Effector memory CD8-positive, alpha-beta T cell (primary cell): ENCODE measurements around the gene TMEM123.

Experiments used
- ATAC-seq: fragments of 150-1000 bp; cut with Tn5 transposase; replicated peaks from 2 replicates; pipeline ENCODE4 v1.10.0; 2021; ENCODE audit warnings: mild to moderate bottlenecking, moderate library complexity
- DNase-seq, 3 experiments: peaks; one replicate each; pipeline ENCODE4 v3.0.0; 2021
- H3K27ac Mint-ChIP-seq, 2 donors: one replicate each; pipeline ENCODE4 v1.8.0; 2022; ENCODE audit warnings: mild to moderate bottlenecking in 2 of 2, mixed read lengths in 2 of 2, moderate library complexity in 2 of 2
- H3K27me3 Mint-ChIP-seq, 2 donors: one replicate each; pipeline ENCODE4 v1.8.0; 2022; ENCODE audit warnings: mixed read lengths in 2 of 2
- H3K36me3 Mint-ChIP-seq: one replicate; pipeline ENCODE4 v1.8.0; 2022; ENCODE audit warnings: mild to moderate bottlenecking, moderate library complexity, mixed read lengths; ENCODE audit not compliant: insufficient read depth
- H3K4me1 Mint-ChIP-seq, 2 donors: one replicate each; pipeline ENCODE4 v1.8.0; 2022; ENCODE audit warnings: low read depth in 2 of 2, mixed read lengths in 2 of 2
- H3K4me3 Mint-ChIP-seq, 2 donors: one replicate each; pipeline ENCODE4 v1.8.0; 2022; ENCODE audit warnings: mild to moderate bottlenecking in 2 of 2, mixed read lengths in 2 of 2, moderate library complexity in 2 of 2
- H3K9me3 Mint-ChIP-seq, 2 donors: one replicate each; pipeline ENCODE4 v1.8.0; 2022; ENCODE audit warnings: mixed read lengths in 2 of 2

The TMEM123 gene

GRCh38 chr11:102402548-102402947 lies 50.0 kb downstream of the TMEM123 start:
- ATAC-seq (no peak), DNase-seq (no peak)
- H3K36me3 Mint-ChIP-seq, result peaks cover 67% of the 10 kb centered on the region
- no peaks in the 10 kb centered on the region for H3K9me3 Mint-ChIP-seq
- no peaks in the 10 kb centered on the region for H3K27me3 Mint-ChIP-seq
- H3K4me3 Mint-ChIP-seq, result no peak overlapping the region
- peak overlapping the region; percentile 22 to 79 for H3K27ac Mint-ChIP-seq
- H3K4me1 Mint-ChIP-seq, result peaks cover 30 to 45% of the 10 kb centered on the region in 2 donors

- Mint-ChIP-seq H3K36me3 (peaks cover 67% of the 10 kb centered on the region), H3K9me3 (no peaks in the 10 kb centered on the region), H3K4me1 (peaks cover 23 to 41% of the 10 kb centered on the region in 2 donors), H3K27me3 (no peaks in the 10 kb centered on the region), H3K4me3 (no peak overlapping the region), H3K27ac (peak overlapping the region; percentile 22 to 79)
- ATAC-seq, result no peak
- DNase-seq, result no peak
Measured at GRCh38 chr11:102401905-102402304, 50.7 kb downstream of the TMEM123 start.

- H3K4me1 Mint-ChIP-seq, result peaks cover 16 to 34% of the 10 kb centered on the region in 2 donors
- no peaks in the 10 kb centered on the region for H3K9me3 Mint-ChIP-seq
- no peak overlapping the region for H3K4me3 Mint-ChIP-seq
- no peak for ATAC-seq
- H3K27me3 Mint-ChIP-seq, result no peaks in the 10 kb centered on the region
- peaks cover 60% of the 10 kb centered on the region for H3K36me3 Mint-ChIP-seq
- DNase-seq, result no peak
- no peak overlapping the region for H3K27ac Mint-ChIP-seq
Measured at GRCh38 chr11:102400603-102401002, 52.0 kb downstream of the TMEM123 start.

- no peaks in the 10 kb centered on the region for H3K27me3 Mint-ChIP-seq
Measured at GRCh38 chr11:102399189-102399588, 53.4 kb downstream of the TMEM123 start.

DNA sequence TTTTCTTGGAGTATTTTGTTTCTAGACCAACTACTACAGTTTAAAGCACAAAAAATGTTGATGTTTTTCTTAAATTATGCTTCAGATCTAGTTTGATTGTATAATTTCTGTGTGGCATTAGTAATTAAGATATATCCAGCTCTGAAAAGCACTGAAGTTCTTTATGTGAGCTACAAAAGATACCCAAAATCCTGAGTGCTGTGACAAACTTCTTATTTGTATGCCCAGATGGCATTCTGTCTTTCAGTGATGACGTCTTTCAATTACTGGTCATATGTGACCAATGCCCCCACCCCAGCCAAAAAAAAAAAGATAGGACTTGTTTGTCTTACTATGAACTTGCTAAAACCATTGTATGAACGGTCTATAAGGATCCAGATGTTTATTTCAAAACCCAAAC lies 54.3 kb downstream of the TMEM123 start:
- Mint-ChIP-seq H3K27me3 (no peaks in the 10 kb centered on the region), H3K27ac (no peak overlapping the region), H3K4me1 (peaks cover 8 to 25% of the 10 kb centered on the region in 2 donors), H3K4me3 (no peak overlapping the region), H3K36me3 (peaks cover 66% of the 10 kb centered on the region), H3K9me3 (no peaks in the 10 kb centered on the region)
- DNase-seq (no peak), ATAC-seq (no peak)

More at GRCh38 chr11:102399189-102399588, 53.4 kb downstream of the TMEM123 start:
- Mint-ChIP-seq H3K9me3 (no peaks in the 10 kb centered on the region), H3K36me3 (peaks cover 63% of the 10 kb centered on the region), H3K4me3 (no peak overlapping the region), H3K4me1 (peaks cover 16 to 32% of the 10 kb centered on the region in 2 donors), H3K27ac (peak overlapping the region in 1 of 2 donors; percentile 23)
- DNase-seq (no peak), ATAC-seq (no peak)

- H3K4me3 Mint-ChIP-seq, result no peak overlapping the region
- DNase-seq (no peak), ATAC-seq (no peak)
- peaks cover 10 to 21% of the 10 kb centered on the region in 2 donors for H3K4me1 Mint-ChIP-seq
- no peaks in the 10 kb centered on the region for H3K27me3 Mint-ChIP-seq
- no peaks in the 10 kb centered on the region for H3K9me3 Mint-ChIP-seq
- peaks cover 58% of the 10 kb centered on the region for H3K36me3 Mint-ChIP-seq
- H3K27ac Mint-ChIP-seq, result peak overlapping the region in 1 of 2 donors; percentile 29
Measured at GRCh38 chr11:102396708-102397563, 55.6 kb downstream of the TMEM123 start.

GRCh38 chr11:102395720-102396393 lies 56.7 kb downstream of the TMEM123 start:
- ATAC-seq (no peak), DNase-seq (no peak)
- Mint-ChIP-seq H3K27ac (no peak overlapping the region), H3K4me3 (no peak overlapping the region), H3K4me1 (peaks cover 9 to 19% of the 10 kb centered on the region in 2 donors), H3K36me3 (peaks cover 48% of the 10 kb centered on the region), H3K9me3 (no peaks in the 10 kb centered on the region), H3K27me3 (no peaks in the 10 kb centered on the region)

GRCh38 chr11:102393272-102393730 lies 59.3 kb downstream of the TMEM123 start:
- Mint-ChIP-seq H3K9me3 (no peaks in the 10 kb centered on the region), H3K36me3 (peaks cover 24% of the 10 kb centered on the region), H3K27me3 (no peaks in the 10 kb centered on the region), H3K4me3 (no peak overlapping the region), H3K27ac (peak overlapping the region; percentile 77 to 80), H3K4me1 (peaks cover 12 to 24% of the 10 kb centered on the region in 2 donors)
- ATAC-seq (no peak), DNase-seq (no peak)

- H3K27me3 Mint-ChIP-seq, result no peaks in the 10 kb centered on the region
- H3K9me3 Mint-ChIP-seq, result no peaks in the 10 kb centered on the region
- H3K27ac Mint-ChIP-seq, result peak overlapping the region in 1 of 2 donors; percentile 77
- DNase-seq (no peak), ATAC-seq (no peak)
- no peak overlapping the region for H3K4me3 Mint-ChIP-seq
- peaks cover 28% of the 10 kb centered on the region for H3K36me3 Mint-ChIP-seq
- peaks cover 12 to 19% of the 10 kb centered on the region in 2 donors for H3K4me1 Mint-ChIP-seq
Measured at GRCh38 chr11:102391549-102392237, 60.9 kb downstream of the TMEM123 start.

DNA sequence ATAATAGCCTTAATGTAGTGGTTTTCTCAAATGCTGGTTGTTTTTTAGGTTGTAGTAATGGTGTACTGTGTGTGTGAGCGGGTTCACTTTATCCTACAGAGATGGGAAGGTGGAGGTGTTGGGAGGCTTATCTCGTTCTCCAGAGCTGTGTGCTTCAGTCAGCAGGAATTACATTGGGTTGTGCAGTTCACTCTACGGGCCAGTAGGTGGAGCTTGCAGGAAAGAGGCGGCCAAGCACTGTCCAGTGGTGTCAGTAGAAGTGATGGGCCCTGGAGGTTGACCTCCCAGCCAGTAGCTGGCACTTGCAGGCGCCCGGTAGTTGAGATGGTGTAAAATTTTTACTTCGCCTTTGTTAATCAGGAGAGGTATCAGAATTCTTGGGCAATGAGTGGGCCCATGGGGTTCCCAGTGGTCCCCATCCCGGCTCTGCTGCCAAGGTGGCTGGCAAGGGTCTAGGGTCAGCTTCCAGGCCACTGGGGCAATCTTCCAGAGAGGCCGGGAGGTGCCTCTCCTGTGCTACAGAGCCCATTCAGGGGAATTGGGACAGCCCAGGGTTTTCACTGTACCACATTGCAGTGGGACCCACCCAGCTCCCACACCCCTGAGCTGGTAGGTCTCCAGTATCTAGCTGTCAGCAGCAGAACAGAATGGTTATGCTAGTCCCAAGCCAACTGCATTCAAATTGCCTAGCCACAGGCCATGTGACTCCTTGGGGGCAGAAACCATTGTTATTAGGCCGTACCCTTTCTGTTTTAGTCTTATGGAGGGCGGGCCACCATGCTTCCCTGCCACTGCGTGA lies 61.7 kb downstream of the TMEM123 start:
- ATAC-seq (peak; percentile 89), DNase-seq (peak; percentile 48 to 54 (median 48))
- Mint-ChIP-seq H3K27me3 (no peaks in the 10 kb centered on the region), H3K9me3 (no peaks in the 10 kb centered on the region), H3K4me3 (no peak overlapping the region), H3K27ac (peak overlapping the region; percentile 31 to 66), H3K4me1 (peaks cover 12 to 16% of the 10 kb centered on the region in 2 donors), H3K36me3 (peaks cover 27% of the 10 kb centered on the region)

GRCh38 chr11:102389253-102389652 lies 63.3 kb downstream of the TMEM123 start:
- Mint-ChIP-seq H3K4me1 (peaks cover 12 to 16% of the 10 kb centered on the region in 2 donors), H3K4me3 (no peak overlapping the region), H3K9me3 (no peaks in the 10 kb centered on the region), H3K27me3 (no peaks in the 10 kb centered on the region), H3K36me3 (peaks cover 23% of the 10 kb centered on the region), H3K27ac (no peak overlapping the region)
- DNase-seq, result no peak
- ATAC-seq, result no peak

DNA sequence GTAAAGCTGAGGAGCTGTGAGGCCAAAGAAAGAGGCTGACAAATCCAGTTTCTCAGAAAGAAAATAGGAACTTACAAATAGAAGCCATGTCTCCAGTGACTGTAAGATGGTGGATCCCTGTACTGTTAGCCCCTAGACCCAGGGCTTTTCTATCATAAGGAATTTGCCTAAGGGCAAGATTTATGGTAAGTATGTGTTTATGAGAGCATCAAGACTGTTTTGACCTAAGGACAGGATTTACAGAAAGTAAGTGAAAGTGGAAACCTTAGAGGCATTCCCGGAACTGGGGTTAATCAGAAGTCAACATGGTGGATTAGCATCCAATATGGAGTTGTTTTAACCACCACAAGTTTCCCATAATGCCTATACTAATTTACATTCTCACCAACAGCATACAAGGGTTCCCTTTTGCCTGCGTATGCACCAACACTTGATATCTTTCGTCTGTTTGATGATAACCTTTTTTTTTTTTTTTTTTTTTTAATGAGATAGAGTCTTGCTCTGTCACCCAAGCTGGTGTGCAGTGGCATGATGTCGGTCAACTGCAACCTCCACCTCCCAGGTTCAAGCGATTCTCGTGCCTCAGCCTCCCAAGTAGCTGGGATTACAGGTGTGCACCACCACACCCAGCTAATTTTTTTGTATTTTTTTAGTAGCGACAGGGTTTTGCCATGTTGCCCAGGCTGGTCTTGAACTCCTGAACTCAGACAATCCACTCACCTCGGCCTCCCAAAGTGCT lies 65.4 kb downstream of the TMEM123 start:
- DNase-seq (no peak), ATAC-seq (no peak)
- H3K4me1 Mint-ChIP-seq, result peaks cover 5% of the 10 kb centered on the region in 2 donors
- H3K36me3 Mint-ChIP-seq, result peaks cover 23% of the 10 kb centered on the region
- H3K27ac Mint-ChIP-seq, result no peak overlapping the region
- H3K9me3 Mint-ChIP-seq, result no peaks in the 10 kb centered on the region
- no peak overlapping the region for H3K4me3 Mint-ChIP-seq
- no peaks in the 10 kb centered on the region for H3K27me3 Mint-ChIP-seq
